ACHN (cell line): ENCODE measurements around the gene PIKFYVE.
"Not testable (repeated sequence)": the region's sequence is repeated elsewhere in the genome, so short reads cannot be mapped to it uniquely, and the experiment has no call there.

Experiments used
- DNase-seq: peaks from one replicate; pipeline ENCODE4 v3.0.0-alpha.2; 2015
- in situ Hi-C: cut with HindIII; loops from 2 replicates; pipeline ENCODE4 v1.10.0; 2017; ENCODE audit warnings: low sequenced_read_pairs, low pct_ligation_motif_present, low pct_unique_long_range_greater_than_20kb

Gene PIKFYVE

DNA sequence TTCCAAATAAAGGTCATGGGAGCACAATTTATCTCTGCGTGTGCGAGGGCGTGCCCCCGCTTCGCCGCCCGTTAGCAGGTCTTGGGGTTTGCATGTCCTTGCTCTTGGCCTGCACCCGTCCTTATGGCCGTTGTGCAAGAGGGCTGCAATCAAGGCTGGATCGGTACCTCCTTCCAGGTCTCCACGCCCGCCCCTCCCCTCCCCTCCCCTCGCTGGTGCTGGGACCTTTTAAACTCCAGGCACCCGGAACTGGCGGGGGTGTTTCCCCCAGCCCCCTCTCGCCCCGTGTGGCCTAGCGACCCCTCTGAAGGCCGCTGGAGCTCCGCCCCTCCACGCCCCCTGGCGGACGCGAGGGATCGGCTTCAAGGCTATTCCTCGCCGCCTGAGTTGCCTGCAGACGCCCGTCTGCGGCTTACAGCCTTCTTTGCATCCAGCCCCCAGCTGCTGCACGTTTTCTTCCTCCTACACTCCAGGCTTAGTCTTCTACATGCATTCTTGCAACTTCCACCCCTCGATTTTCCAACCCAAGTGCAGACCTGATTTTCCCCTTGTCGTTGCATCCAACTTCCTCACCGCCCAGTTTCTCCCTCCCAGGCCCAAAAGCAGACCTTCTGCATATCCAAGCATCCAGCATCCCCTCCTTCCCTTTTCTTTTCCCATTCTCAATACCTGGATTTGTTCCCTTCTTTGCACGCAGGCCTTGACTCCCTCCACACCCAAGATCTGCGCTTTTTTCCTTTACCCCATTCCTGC is 11.8 kb upstream of the PIKFYVE start:
- DNase-seq: peak; percentile 84
- in situ Hi-C loops: no loop called here

DNA sequence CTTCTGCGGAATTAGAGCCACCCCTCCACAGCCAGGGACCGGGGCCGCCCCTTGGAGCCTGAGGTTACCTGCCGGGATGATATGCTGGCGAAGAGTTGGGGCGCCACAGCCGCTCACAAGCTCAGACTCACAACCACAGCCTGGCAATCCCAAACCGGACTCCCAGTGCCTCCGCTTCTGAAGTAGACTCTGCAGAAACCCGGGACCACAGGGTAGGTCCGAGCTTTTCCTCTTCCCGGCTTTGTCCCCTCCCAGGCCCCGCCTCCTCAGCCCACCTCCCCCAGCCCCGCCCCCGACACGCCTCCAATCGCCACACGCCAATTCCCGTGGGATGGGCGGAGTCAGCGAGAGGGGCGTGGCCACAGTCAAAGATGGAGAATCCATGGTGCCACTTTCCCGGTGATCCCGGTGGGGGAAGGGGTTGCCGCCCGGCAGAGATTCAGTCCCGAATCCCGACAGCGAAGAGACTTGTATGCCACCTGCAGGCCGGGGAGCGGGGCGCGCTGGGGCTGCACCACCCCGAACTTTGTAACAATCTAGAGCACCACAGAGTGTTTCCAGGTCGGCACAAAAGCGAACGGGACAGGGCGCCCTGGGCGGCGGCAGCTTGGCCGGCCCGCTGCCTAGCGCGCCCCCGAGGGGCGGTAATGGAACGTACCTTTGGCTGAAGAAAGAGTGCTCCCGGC is 11.0 kb upstream of the PIKFYVE start, which contains the start of gene IDH1:
Gene IDH1 (minus strand): TSS at position 201 of the 686 bp plus-strand sequence. CDS start 3,520 bp downstream, outside the sequence.
- in situ Hi-C loops: no loop called here
- DNase-seq: peak; percentile 97

DNA sequence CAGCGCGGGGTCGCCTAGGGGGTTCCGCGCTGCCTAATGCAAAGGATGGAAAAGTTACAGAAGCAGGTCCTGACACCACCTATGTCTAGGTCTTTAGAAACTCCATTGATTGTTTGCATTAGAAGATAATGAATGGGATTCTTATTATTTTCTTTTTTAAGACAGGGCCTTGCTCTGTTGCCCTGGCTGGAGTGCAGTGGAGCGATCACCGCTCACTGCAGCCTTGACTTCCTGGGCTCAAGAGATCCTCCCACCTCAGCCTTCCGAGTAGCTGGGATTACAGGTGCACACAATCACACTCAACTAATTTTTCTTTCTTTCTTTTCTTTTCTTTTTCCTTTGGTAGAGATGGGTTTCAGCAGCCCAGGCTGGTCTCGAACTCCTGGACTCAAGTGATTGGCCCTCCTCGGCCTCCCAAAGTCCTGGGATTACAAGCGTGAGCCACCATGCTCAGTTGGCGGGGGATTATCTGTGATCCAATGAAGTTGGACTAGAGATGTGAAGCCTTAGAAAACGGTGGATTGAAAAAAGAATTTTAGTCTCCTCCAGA is 10.4 kb upstream of the PIKFYVE start:
- in situ Hi-C loops: no loop called here
- DNase-seq: no peak

DNA sequence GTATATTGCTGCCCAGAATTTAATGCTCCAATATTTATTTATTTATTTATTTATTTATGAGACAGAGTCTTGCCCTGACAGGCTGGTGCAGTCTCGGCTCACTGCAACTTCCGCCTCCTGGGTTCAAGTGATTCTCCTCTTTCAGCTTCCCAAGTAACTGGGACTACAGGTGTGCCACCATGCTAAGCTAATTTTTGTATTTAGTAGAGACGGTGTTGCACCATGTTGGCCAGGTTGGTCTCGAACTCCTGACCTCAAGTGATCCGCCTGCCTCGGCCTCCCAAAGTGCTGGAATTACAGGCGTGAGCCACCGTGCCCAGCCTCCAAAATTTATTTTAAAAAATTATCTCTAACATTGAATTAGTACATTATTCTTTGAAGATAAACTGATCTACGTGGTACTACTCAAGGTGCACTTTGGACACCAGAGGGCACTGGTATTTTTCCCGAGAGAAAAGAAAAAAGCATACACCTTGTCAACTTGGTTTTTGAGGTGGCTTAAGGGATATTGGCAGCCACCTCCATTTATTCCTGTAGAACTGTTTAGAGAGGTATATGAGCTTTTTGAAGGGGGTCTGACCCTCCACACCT is 9.8 kb upstream of the PIKFYVE start:
- DNase-seq: peak; percentile 46
- in situ Hi-C loops: no loop called here

DNA sequence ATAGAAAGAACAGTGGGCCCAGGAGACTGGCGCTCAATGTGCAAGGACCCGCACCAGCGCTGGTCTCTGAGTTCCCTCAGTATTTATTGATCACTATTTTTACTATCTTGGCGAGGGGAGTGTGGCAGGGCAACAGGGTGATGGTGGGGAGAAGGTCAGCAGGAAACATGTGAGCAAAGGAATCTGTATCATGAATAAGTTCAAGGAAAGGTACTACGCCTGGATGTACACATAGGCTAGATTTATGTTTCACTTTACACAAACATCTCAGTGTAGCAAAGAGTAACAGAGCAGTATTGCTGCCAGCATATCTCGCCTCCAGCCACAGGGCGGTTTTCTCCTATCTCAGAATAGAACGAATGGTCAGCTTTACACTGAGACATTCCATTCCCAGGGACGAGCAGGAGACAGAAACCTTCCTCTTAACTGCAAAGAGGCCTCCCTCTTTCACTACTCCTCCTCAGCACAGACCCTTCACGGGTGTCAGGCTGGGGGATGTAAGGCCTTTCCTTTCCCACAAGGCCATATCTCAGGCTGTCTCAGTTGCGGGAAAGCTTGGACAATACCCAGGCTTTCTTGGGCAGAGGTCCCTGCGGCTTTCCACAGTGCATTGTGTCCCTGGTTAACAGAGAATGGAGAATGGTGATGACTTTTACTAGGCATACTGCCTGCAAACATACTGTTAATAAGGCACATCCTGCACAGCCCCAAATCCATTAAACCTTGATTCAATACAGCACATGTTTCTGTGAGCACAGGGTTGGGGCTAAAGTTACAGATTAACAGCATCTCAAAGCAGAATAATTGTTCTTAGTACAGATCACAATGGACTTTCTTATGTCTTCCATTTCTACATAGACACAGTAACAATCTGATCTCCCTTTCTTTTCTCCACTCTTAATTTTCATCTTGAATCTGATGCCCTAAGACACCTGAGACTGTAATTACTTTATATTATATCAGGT is 8.9 kb upstream of the PIKFYVE start:
- DNase-seq, in situ Hi-C loops: not testable (repeated sequence)

DNA sequence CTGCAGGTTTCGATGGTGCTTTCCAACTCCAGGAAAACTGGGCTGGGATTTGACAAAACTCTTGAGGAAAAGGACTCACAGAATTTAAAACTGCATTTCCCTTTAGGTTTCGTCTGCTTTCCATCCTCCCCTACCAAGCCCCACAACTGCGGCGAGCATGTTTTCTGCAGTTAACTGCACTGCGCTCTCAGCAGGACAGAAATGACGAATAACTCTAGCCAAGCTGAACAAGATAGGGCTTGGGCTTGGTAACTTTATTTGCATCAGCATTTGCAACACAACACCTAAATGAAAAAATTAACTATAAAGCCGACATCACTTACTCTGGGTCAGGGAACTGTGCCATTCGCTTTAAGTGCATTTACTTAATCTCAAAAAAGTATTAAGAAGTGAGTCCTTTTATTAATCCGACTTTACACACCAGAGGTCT is 669 bp upstream of the PIKFYVE start:
- in situ Hi-C loops: no loop called here
- DNase-seq: peak; percentile 59

DNA sequence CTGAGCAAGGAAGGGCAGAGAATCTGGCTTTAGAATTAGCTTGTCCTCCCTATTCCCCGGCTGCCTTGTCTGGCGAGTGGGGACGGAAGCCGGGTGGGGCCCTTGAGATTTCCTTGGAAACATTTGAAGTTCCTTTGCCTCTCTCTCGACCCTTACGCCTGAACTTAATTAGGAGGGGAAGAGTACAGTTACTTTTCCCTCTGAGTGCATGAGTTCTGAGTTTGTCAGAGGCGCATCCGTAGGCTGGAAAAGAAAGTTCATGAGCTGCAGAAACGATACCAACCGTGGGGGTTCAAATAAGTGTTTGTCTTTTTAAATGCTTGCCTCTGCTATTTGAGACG is 468 bp downstream of the PIKFYVE start:
- no peak for DNase-seq
- in situ Hi-C loops: no loop called here

DNA sequence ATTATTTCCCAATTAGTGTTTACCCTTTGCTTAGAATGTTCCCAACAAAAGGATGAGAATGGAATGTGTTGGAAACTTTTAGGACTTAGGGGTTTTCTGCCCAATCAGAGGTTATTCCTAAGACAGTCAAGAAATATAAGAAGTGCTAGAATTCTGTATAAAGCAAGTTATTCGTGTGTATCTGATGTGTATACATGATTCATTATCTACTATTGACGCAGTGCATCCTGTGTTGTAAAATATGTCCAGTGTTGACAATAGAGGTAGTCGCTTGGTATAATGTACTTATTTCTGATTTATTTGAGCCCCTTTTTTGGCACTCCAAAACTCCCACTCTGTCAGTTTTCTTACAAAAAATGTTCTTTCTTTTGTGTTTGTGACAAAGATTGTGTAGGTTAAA is 881 bp downstream of the PIKFYVE start:
- in situ Hi-C loops: no loop called here
- no peak for DNase-seq

DNA sequence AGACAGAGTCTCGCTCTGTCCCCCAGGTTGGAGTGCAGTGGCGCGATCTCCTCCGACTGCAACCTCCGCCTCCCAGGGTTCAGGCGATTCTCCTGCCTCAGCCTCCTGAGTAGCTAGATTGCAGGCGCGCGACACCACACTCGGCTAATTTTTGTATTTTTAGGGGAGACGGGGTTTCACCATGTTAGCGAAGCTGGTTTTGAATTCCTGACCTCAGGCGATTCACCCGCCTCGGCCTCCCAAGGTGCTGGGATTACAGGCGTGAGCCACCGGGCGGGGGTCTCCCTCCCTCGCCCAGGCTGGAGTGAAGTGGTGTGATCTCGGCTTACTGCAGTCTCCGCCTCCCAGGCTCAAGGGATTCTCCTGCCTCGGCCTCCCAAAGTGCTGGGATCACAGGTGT is 1.5 kb downstream of the PIKFYVE start:
- DNase-seq, in situ Hi-C loops: not testable (repeated sequence)

DNA sequence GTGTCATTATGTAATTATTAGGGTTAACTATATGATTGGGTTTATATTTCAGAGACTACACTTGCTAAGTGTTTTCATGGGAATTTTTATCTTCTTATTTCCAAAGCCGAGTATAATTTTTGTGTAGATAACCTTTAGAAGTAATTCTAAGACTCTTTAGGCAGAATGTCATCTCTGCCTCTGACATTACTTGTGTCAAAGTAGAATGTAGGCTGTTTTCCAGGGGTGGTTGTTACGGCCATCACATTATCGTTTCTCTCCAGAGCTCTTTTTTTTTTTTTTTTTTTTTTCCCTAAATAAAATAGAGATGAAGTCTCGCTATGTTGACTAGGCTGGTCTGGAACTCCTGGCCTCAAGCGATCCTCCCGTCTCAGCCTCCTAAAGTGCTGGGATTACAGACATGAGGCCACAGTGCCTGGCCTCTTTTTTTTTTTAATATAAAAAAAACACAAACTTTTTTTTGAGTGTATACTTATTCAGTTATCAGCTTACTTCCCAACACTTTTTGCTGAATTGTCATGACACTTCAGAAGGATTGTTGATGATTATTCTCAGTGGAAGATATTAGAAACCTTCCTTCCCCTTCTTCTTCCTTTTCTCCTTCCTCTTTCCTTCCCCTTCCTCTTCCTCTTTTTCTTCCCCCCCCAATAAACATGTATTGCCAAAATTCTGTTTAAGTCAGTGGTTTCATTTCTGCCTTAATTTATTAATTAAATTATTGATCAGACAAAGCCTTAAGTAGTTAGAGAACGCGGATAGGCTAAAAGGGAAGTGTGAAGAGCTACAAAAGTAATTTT is 2.3 kb downstream of the PIKFYVE start:
- no peak for DNase-seq
- in situ Hi-C loops: no loop called here

DNA sequence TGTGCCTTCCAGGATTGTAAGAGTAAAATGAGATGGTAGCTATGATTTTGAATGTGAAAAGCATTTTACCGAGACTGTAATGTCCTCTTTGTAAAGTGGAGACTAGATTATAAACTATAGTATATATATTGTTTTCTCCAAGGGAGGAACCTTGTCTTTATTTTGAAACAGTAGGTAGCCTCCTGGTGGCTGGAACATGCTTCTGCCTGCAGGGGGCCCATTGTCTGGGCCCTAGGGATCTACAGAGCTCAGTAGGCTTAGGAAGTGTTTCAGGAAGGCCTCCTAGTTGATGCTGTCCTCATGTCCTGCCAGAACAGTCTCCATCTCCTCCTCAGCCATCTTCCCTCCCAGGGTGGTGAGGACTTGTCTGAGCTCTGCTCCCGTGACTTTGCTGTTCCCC is 3.0 kb downstream of the PIKFYVE start:
- in situ Hi-C loops: no loop called here
- DNase-seq: no peak

DNA sequence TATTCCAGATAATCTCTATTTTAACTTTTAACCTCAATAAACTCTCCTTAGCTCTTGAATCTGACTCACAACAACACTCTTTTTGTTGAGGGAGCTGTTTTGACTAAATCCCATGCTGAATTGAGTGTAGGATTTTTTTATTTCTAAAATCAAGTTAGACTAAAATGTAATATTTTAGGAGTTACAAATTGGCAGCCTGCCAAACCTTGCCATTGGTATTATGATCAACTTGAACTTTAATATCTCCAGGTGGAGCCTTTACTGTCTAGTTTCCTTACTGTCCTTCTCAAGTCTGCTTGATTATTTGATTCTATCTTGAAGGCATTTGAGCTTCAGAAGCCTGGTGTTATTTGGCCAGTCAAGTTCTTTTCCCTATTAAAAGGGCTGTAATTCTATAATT is 8.7 kb downstream of the PIKFYVE start:
- in situ Hi-C loops: no loop called here
- no peak for DNase-seq

DNA sequence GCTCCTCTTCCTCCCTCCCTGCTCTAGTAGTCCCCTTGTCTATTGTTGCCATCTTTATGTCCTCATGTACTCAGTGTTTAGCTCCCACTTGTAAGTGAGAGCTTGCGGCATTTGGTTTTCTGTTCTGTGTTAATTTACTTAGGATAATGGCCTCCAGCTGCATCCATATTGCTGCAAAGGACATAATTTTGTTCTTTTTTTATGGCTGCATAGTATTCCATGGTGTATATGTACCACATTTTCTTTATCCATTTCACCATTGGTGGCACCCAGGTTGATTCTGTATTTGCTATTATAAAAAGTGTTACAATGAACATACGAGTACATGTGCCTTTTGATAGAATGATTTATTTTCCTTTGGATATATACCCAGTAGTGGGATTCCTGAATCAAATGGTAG is 12.5 kb downstream of the PIKFYVE start:
- in situ Hi-C loops: no loop called here

DNA sequence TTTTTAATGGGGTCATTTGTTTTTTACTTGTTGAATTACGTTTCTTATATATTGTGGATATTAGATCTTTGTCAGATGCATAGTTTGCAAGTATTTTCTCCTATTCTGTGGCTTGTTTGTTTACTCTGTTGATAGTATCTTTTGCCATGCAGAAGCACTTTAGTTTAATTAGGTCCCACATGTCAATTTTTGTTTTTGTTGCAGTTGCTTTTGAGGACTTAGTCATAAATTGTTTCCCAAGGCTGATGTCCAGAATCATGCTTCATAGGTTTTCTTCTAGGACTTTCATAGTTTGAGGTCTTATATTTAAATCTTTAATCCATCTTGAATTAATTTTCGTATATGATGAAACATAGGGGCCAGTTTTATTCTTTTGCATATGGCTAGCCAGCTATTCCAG is 13.2 kb downstream of the PIKFYVE start:
- in situ Hi-C loops: no loop called here
- DNase-seq: no peak

More for the DNA sequence above, 12.5 kb downstream of the PIKFYVE start:
- no peak for DNase-seq

DNA sequence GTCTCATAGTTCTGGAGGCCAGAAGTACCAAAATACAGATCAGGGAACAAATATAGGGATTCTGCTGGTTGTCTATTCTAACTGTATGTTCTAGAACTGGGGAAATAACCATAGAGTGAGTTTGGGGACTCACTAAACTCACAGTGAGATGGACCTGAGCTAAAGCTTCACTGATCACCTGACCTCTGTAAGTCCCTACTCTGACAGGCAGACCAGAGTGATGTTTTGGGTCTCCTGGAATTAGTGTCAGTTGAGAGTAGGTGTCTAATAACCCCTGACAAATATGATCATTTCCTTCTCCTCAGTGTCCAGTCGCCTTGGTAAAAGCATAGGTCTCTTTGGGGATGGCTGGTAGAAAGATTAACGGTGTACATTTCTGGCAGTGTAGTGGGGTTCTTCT is 14.2 kb downstream of the PIKFYVE start:
- in situ Hi-C loops: no loop called here
- no peak for DNase-seq

DNA sequence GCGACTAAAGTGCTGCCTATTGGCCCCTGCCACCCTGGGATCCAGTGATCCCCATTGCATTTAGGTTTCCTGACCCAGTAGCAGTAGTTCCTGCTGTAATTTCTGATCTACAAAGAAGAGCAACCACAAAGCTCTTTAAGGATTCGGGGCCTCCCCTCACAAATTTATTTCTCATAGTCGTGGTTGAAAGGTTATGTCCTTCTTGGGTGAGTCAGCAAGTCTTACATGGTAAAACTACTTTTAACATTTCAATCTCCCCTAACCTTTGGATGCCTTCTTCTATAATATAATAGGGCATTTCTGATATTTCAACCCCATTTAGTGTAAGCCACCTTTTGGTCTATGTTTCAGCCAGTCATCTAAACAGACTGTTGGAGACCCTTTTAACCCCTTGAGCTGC is 14.9 kb downstream of the PIKFYVE start:
- in situ Hi-C loops: no loop called here
- DNase-seq: peak; percentile 36

DNA sequence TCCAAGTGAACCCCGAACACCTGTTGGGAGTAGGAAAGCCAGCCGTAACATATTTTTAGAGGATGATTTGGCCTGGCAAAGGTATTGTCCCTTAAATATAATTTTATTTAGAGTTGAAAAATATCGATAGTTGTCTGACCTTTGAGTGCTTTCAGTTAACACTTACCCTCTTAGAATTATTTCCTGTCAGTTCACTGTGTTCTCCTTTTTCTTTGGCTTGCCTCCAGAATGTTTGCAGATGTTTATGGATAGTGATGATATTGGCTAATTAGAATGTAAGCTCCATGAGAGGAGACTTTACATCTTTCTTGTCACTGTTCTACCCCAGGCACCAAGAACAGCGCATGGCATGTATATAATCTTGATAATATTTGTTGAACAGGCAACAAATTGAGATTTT is 19.8 kb downstream of the PIKFYVE start:
- in situ Hi-C loops: no loop called here
- no peak for DNase-seq
